ENCODE measurements around the gene ZBTB7B. TPM values are rescaled to one million over a fixed set of nuclear protein-coding genes. Genes with fewer than 3 reads are reported as not detected.

The ZBTB7B gene
- total and polyA plus RNA-seq, 9 of the 15 experiments (the other 6 are each of a cell fraction or from before 2014, with no cell fraction given) = 0.04 to 46.5 (median 15.2) TPM

DNA sequence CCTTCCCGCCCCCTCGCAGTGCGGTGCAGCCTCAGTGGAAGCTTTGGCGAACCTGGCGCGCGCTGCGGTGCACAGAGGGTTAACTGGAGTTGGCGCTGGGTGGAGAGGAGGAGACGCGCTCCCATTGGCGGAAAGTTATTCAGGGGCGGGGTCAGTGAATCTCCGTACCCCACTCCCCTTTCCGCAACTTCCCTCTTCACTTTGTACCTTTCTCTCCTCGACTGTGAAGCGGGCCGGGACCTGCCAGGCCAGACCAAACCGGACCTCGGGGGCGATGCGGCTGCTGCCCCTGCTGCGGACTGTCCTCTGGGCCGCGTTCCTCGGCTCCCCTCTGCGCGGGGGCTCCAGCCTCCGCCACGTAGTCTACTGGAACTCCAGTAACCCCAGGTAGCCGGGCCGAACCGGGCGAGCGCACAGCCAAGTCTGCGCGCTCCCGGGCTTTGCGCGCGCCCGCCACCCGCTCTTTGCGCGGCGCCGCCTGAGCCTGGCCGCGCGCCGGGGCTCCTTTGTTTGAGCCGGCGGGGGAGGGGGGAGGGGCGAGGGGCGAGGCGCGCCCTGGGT is 61.0 kb downstream of the ZBTB7B start, which contains the start of gene EFNA4 (continued):
- TF ChIP-seq MTF1 (CRISPR knock-in tag; IDR thresholded peaks at IDR 0.05; ENCODE audit: borderline replicate concordance) (no peak), ZNF444 (CRISPR knock-in tag; IDR thresholded peaks at IDR 0.05) (no peak), ATF7 (IDR thresholded peaks at IDR 0.05) (peak; percentile 63), HDAC1 (IDR thresholded peaks at IDR 0.05) (peak in 1 of 2 experiments; percentile 62; a peak in 1 of 4 replicates), CHAMP1 (IDR thresholded peaks at IDR 0.05) (no peak), XRCC5 (IDR thresholded peaks at IDR 0.05; ENCODE audit: low read depth, low read length) (no peak), FOSL1 (tag; conservative IDR thresholded peaks at IDR 0.05) (no peak), GTF2E2 (tag; IDR thresholded peaks at IDR 0.05) (no peak), ZNF830 (CRISPR knock-in tag; IDR thresholded peaks at IDR 0.05) (no peak), KLF13 (tag; IDR thresholded peaks at IDR 0.05; ENCODE audit: borderline replicate concordance, low read depth) (no peak), GTF2F1 (IDR thresholded peaks at IDR 0.05; ENCODE audit: low read depth, low read length) (no peak), NFIC (IDR thresholded peaks at IDR 0.05) (no peak; the same call in 1 of the 2 replicates), HEY1 (CRISPR knock-in tag; IDR thresholded peaks at IDR 0.05; ENCODE audit: borderline replicate concordance) (no peak), ZBTB17 (CRISPR knock-in tag; IDR thresholded peaks at IDR 0.05) (no peak), RBFOX2 (IDR thresholded peaks at IDR 0.05; ENCODE audit: low read depth, low read length) (peak; percentile 84), TEAD1 (CRISPR knock-in tag; IDR thresholded peaks at IDR 0.05) (no peak; a peak in 1 of 4 replicates), TAF7 (tag; IDR thresholded peaks at IDR 0.05) (0 out of 2 replicates have a peak, but pooled peaks have one; percentile 48), HCFC1 (IDR thresholded peaks at IDR 0.05; ENCODE audit: low read depth, low read length) (no peak), HMG20B (CRISPR knock-in tag; IDR thresholded peaks at IDR 0.05) (no peak), TAF1 (IDR thresholded peaks at IDR 0.05; ENCODE audit: control insufficient read depth, extremely low read depth, insufficient read depth, low read length, severe bottlenecking) (peak; percentile 16), RBBP5 (IDR thresholded peaks at IDR 0.05; ENCODE audit: borderline replicate concordance, insufficient read depth, low read length, poor library complexity, severe bottlenecking) (peak; percentile 73), MAFG (tag; conservative IDR thresholded peaks at IDR 0.05) (no peak), XRCC3 (IDR thresholded peaks at IDR 0.05) (no peak), EHMT2 (IDR thresholded peaks at IDR 0.05) (no peak), ZFX (CRISPR knock-in tag; IDR thresholded peaks at IDR 0.05) (peak; percentile 59), POLR2B (IDR thresholded peaks at IDR 0.05; ENCODE audit: low read depth, partially characterized antibody) (peak; percentile 62), LEF1 (IDR thresholded peaks at IDR 0.05) (no peak), RBM17 (IDR thresholded peaks at IDR 0.05; ENCODE audit: borderline replicate concordance, low read depth, low read length) (no peak), PYGO2 (tag; IDR thresholded peaks at IDR 0.05) (no peak), ILK (tag; IDR thresholded peaks at IDR 0.05; ENCODE audit: borderline replicate concordance, low read depth) (no peak), RFX5 (IDR thresholded peaks at IDR 0.05; ENCODE audit: low read depth, low read length) (no peak)

Measured in K562 (cell line).